Trophoblast cell (in vitro differentiated cells and primary cell): Measurements from ENCODE around the gene TSPAN9.

ENCODE experiments used
- DNase-seq, 2 donors: peaks; one replicate each; pipeline ENCODE4 v3.0.0-alpha.2; 2016
- H2AFZ ChIP-seq: 2 replicates; pipeline ENCODE4 v1.6.1; 2013; ENCODE audit warnings: low read length, moderate library complexity, mild to moderate bottlenecking; ENCODE audit not compliant: insufficient read depth, poor library complexity
- H2AK5ac ChIP-seq: 2 replicates; pipeline ENCODE4 v1.6.1; 2013; ENCODE audit warnings: mild to moderate bottlenecking, low read length
- H2BK120ac ChIP-seq: 2 replicates; pipeline ENCODE4 v1.6.1; 2013; ENCODE audit warnings: low read length, mild to moderate bottlenecking, moderate library complexity; ENCODE audit not compliant: insufficient read depth, poor library complexity
- H2BK12ac ChIP-seq: 2 replicates; pipeline ENCODE4 v1.6.1; 2013; ENCODE audit warnings: mild to moderate bottlenecking, low read length, moderate library complexity
- H2BK5ac ChIP-seq: 2 replicates; pipeline ENCODE4 v1.6.1; 2013; ENCODE audit warnings: low read length, low read depth, moderate library complexity, mild to moderate bottlenecking; ENCODE audit not compliant: poor library complexity
- H3K14ac ChIP-seq: 2 replicates; pipeline ENCODE4 v1.6.1; 2013; ENCODE audit warnings: mild to moderate bottlenecking, low read length
- H3K18ac ChIP-seq: 2 replicates; pipeline ENCODE4 v1.6.1; 2013; ENCODE audit warnings: mild to moderate bottlenecking, low read length
- H3K23ac ChIP-seq: 2 replicates; pipeline ENCODE4 v1.6.1; 2013; ENCODE audit warnings: low read length
- H3K27ac ChIP-seq: 2 replicates; pipeline ENCODE4 v1.5.1; 2013; ENCODE audit warnings: low read depth, mild to moderate bottlenecking, inconsistent platforms, low read length, moderate library complexity
- H3K27me3 ChIP-seq: 2 replicates; pipeline ENCODE4 v1.6.1; 2013; ENCODE audit warnings: inconsistent platforms, mild to moderate bottlenecking, low read length, moderate library complexity; ENCODE audit not compliant: insufficient read depth
- H3K36me3 ChIP-seq, 2 experiments: 1 replicate in 1 of 2; 2 replicates in 1 of 2; pipeline ENCODE4 v1.6.1; 2013; ENCODE audit warnings: low read length in 2 of 2, mild to moderate bottlenecking in 2 of 2, moderate library complexity in 1 of 2; ENCODE audit not compliant: insufficient read depth in 2 of 2, control insufficient read depth in 1 of 2
- H3K4ac ChIP-seq: 2 replicates; pipeline ENCODE4 v1.6.1; 2013; ENCODE audit warnings: low read depth, mild to moderate bottlenecking, low read length, moderate library complexity
- H3K4me1 ChIP-seq, 2 experiments: 1 replicate in 1 of 2; 2 replicates in 1 of 2; pipeline ENCODE4 v1.6.1; 2013; ENCODE audit warnings: low read length in 2 of 2, mild to moderate bottlenecking in 2 of 2, moderate library complexity in 1 of 2; ENCODE audit not compliant: insufficient read depth in 2 of 2, control insufficient read depth in 1 of 2
- H3K4me2 ChIP-seq: 2 replicates; pipeline ENCODE4 v1.6.1; 2013; ENCODE audit warnings: inconsistent platforms, mild to moderate bottlenecking, low read length, moderate library complexity
- H3K4me3 ChIP-seq: 2 replicates; pipeline ENCODE4 v1.5.1; 2013; ENCODE audit warnings: mild to moderate bottlenecking, low read depth, low read length, inconsistent platforms
- H3K79me1 ChIP-seq: one replicate; pipeline ENCODE4 v1.6.1; 2013; ENCODE audit warnings: low read length
- H3K79me2 ChIP-seq: 2 replicates; pipeline ENCODE4 v1.6.1; 2013; ENCODE audit warnings: low read length, mild to moderate bottlenecking; ENCODE audit not compliant: control insufficient read depth, insufficient read depth, poor library complexity
- H3K9ac ChIP-seq: 2 replicates; pipeline ENCODE4 v1.6.1; 2013; ENCODE audit warnings: mild to moderate bottlenecking, low read length
- H3K9me3 ChIP-seq: 2 replicates; pipeline ENCODE4 v1.6.1; 2013; ENCODE audit warnings: low read depth, mild to moderate bottlenecking, control low read depth, inconsistent platforms, low read length; ENCODE audit not compliant: insufficient read depth
- H4K12ac ChIP-seq: 2 replicates; pipeline ENCODE4 v1.6.1; 2013; ENCODE audit warnings: low read depth, mild to moderate bottlenecking, low read length, moderate library complexity
- H4K8ac ChIP-seq: 2 replicates; pipeline ENCODE4 v1.6.1; 2013; ENCODE audit warnings: low read depth, mild to moderate bottlenecking, low read length, moderate library complexity
- H4K91ac ChIP-seq: one replicate; pipeline ENCODE4 v1.6.1; 2013; ENCODE audit warnings: low read depth, mild to moderate bottlenecking, low read length, moderate library complexity
- WGBS: extraction: QIAGEN DNeasy Blood & Tissue Kit; methylation state at CpG from one replicate; pipeline ENCODE4 v1.1.7; 2013; ENCODE audit warnings: missing lambda C conversion rate; ENCODE audit not compliant: insufficient read length, insufficient coverage; ENCODE audit errors: extremely low coverage; 5-methylcytosine and 5-hydroxymethylcytosine counted together

The TSPAN9 gene

DNA sequence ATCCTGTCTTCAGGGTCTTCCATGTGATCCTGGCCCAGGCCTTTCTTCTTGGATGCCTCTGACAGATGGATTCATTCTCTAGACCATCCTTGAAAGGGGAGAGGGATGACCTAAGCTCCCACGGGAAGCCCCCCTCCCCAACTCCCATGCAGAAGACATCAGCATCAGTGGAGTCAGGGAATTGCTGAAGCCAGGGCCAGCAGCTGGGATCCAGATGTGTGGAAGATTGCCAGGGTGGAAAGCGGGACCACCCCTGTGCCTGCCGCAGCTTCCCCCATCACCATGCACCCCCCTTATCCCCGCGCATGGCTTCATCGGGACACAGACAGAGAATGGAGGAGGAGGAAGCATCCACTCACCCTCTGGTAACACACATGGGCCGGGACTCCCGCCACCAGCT, 230.2 kb downstream of the TSPAN9 start:
- DNase-seq: no peak
- peaks cover 7 to 13% of the 10 kb centered on the region in 2 experiments for H3K4me1 ChIP-seq
- no peak overlapping the region for H3K14ac ChIP-seq
- no peak overlapping the region for H3K18ac ChIP-seq
- no peak overlapping the region for H3K4me3 ChIP-seq
- no peak overlapping the region for H3K9ac ChIP-seq
- no peaks in the 10 kb centered on the region for H3K79me2 ChIP-seq
- no peaks in the 10 kb centered on the region for H3K27me3 ChIP-seq
- H3K23ac ChIP-seq: no peak overlapping the region
- no peak overlapping the region for H2AFZ ChIP-seq
- H3K4ac ChIP-seq: no peak overlapping the region
- no peaks in the 10 kb centered on the region for H3K79me1 ChIP-seq
- peaks cover 1% of the 10 kb centered on the region for H3K9me3 ChIP-seq
- H4K12ac ChIP-seq: no peak overlapping the region
- no peaks in the 10 kb centered on the region for H3K36me3 ChIP-seq
- no peak overlapping the region for H3K4me2 ChIP-seq
- no peak overlapping the region for H2BK12ac ChIP-seq
- no peak overlapping the region for H3K27ac ChIP-seq
- H4K8ac ChIP-seq: no peak overlapping the region
- no CpG with 5 or more reads among the region's 8 CpGs for WGBS
- no peak overlapping the region for H4K91ac ChIP-seq
- no peak overlapping the region for H2BK5ac ChIP-seq
- no peak overlapping the region for H2BK120ac ChIP-seq
- H2AK5ac ChIP-seq: no peak overlapping the region

DNA sequence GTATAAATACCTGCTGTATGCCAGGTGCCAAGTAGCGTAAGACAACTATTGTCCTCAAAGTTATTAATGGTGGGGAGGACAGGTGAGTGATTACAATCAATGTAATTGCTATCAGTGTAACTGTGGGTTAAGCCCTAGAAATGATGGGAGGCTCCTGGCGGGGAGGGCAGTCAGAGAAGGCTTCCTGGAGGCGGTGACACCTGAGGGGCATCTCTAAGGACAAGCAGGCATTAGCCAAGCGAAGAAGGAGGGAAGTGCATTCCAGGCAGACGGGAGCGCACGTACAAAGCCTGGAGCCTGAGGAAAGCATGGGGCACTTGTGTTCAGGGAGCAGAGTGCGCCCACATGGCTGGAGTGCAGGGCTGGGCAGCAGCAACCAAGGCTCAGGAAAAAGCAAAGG, 230.9 kb downstream of the TSPAN9 start:
- DNase-seq: no peak

DNA sequence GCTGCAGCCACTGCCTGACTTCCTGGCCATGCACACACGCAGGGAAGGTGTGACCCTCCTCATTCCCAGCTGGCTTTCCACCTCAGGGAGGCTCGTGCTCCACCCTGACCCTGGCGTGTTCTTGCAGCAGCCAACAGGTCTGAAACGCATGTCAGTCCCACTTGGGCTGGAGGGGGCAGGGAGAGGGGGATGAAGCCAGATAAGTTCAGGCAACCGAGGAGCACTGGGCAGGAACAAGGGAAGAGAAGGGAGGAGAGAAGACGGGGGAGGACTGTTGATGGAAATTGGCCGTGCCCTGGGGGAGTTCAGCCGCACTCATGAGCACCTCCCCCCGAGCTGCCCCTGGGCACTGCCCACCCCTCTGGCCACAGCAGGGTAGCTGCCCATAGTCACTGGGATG, 231.4 kb downstream of the TSPAN9 start:
- H3K79me1 ChIP-seq: no peaks in the 10 kb centered on the region
- no peak overlapping the region for H2BK12ac ChIP-seq
- DNase-seq: no peak
- H3K27ac ChIP-seq: no peak overlapping the region
- no peaks in the 10 kb centered on the region for H3K79me2 ChIP-seq
- no peak overlapping the region for H3K23ac ChIP-seq
- no peak overlapping the region for H4K91ac ChIP-seq
- H3K4ac ChIP-seq: no peak overlapping the region
- no peak overlapping the region for H2AFZ ChIP-seq
- no peak overlapping the region for H2BK5ac ChIP-seq
- H3K4me3 ChIP-seq: no peak overlapping the region
- H3K14ac ChIP-seq: no peak overlapping the region
- H3K36me3 ChIP-seq: no peaks in the 10 kb centered on the region
- H3K18ac ChIP-seq: no peak overlapping the region
- H3K9ac ChIP-seq: no peak overlapping the region
- H3K4me1 ChIP-seq: peaks cover 7 to 13% of the 10 kb centered on the region in 2 experiments
- H4K12ac ChIP-seq: no peak overlapping the region
- no peak overlapping the region for H3K4me2 ChIP-seq
- H3K27me3 ChIP-seq: no peaks in the 10 kb centered on the region
- peaks cover 1% of the 10 kb centered on the region for H3K9me3 ChIP-seq
- WGBS: no CpG with 5 or more reads among the region's 9 CpGs
- H2AK5ac ChIP-seq: no peak overlapping the region
- H4K8ac ChIP-seq: no peak overlapping the region
- no peak overlapping the region for H2BK120ac ChIP-seq

More for the DNA sequence above, 230.9 kb downstream of the TSPAN9 start:
- H3K9ac ChIP-seq: no peak overlapping the region
- H2BK12ac ChIP-seq: no peak overlapping the region
- no peak overlapping the region for H4K8ac ChIP-seq
- H3K9me3 ChIP-seq: peaks cover 1% of the 10 kb centered on the region
- no CpG with 5 or more reads among the region's 8 CpGs for WGBS
- no peak overlapping the region for H2AK5ac ChIP-seq
- no peak overlapping the region for H2AFZ ChIP-seq
- H3K27ac ChIP-seq: no peak overlapping the region
- no peaks in the 10 kb centered on the region for H3K36me3 ChIP-seq
- H3K4me3 ChIP-seq: no peak overlapping the region
- H3K4ac ChIP-seq: no peak overlapping the region
- no peaks in the 10 kb centered on the region for H3K27me3 ChIP-seq
- H3K4me2 ChIP-seq: no peak overlapping the region
- H3K23ac ChIP-seq: no peak overlapping the region
- H4K91ac ChIP-seq: no peak overlapping the region
- H2BK120ac ChIP-seq: no peak overlapping the region
- H3K79me1 ChIP-seq: no peaks in the 10 kb centered on the region
- no peak overlapping the region for H2BK5ac ChIP-seq
- H3K4me1 ChIP-seq: peaks cover 7 to 13% of the 10 kb centered on the region in 2 experiments
- H3K14ac ChIP-seq: no peak overlapping the region
- no peak overlapping the region for H3K18ac ChIP-seq
- H4K12ac ChIP-seq: no peak overlapping the region
- H3K79me2 ChIP-seq: no peaks in the 10 kb centered on the region

DNA sequence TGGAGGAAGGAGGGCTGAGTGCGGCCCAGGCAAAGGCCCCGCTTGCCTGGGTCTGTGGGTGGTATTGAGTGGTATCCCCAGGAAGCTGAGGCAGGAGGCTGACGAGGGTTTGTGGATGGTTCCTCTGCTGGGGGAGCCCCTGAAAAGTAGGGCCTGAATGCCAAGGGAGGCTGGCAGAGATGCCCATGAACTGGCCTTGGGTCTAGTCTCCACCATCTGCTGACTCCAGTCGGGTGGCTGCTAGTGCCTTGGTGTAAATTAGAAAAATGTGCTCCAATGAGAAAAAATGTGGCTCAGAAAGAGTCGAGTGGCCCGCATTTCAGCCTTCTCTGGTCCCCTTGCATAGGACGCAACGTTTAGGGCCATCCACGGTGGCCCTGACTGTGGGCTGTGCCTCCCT, 232.6 kb downstream of the TSPAN9 start:
- Histone ChIP-seq H3K79me1 (no peaks in the 10 kb centered on the region), H2AFZ (no peak overlapping the region), H3K23ac (no peak overlapping the region), H2BK120ac (no peak overlapping the region), H2BK5ac (no peak overlapping the region), H3K79me2 (no peaks in the 10 kb centered on the region), H2BK12ac (no peak overlapping the region), H2AK5ac (no peak overlapping the region), H3K9me3 (peaks cover 1% of the 10 kb centered on the region), H3K4me1 (peaks cover 7 to 13% of the 10 kb centered on the region in 2 experiments), H3K27ac (no peak overlapping the region), H4K8ac (no peak overlapping the region), H4K12ac (no peak overlapping the region), H3K27me3 (no peaks in the 10 kb centered on the region), H3K9ac (no peak overlapping the region), H3K36me3 (no peaks in the 10 kb centered on the region), H3K4me3 (peak overlapping the region; percentile 38), H3K18ac (no peak overlapping the region), H3K4me2 (no peak overlapping the region), H4K91ac (no peak overlapping the region), H3K14ac (no peak overlapping the region), H3K4ac (no peak overlapping the region)
- no CpG with 5 or more reads among the region's 9 CpGs for WGBS
- no peak for DNase-seq
